ENCODE data around the gene LRIG1.

Gene LRIG1

DNA sequence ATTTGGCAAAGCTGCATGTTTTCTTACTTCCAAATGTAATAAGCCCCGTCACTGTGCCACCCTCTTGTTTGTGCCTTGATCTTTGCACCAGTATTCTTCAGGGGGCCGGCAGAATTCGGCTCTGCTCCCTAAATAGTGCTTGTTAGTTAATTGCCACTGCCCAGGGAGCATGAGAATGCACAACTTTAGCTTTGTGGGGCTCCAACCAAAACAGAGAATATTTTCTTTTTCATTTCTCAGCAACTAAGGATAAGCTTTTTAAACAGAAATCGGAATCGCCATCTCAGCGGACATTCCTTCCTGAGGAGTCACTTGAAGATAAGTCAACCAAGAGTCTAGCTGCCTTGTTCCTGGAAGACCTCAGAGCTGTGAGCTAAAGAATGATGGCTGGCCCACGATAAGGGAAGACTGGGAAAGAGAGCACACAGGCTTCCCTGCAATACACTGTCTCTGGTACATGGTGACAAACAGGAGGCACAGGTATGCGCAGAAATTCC, 106.0 kb downstream of the LRIG1 start:
- Histone ChIP-seq H3K4me1 (ENCODE audit: low read length) (peaks cover 61% of the 10 kb centered on the region), H3K9me3 (ENCODE audit: insufficient read depth, low read length) (no peaks in the 10 kb centered on the region), H4K20me1 (ENCODE audit: insufficient read depth, low read length) (no peaks in the 10 kb centered on the region), H3K9ac (ENCODE audit: low read length) (no peak overlapping the region), H2AFZ (ENCODE audit: low read depth, low read length) (no peak overlapping the region), H3K27me3 (ENCODE audit: low read depth, low read length) (no peaks in the 10 kb centered on the region), H3K36me3 (replicated peaks; ENCODE audit: low read depth, low read length) (peaks cover 70% of the 10 kb centered on the region), H3K4me2 (ENCODE audit: low read length) (peak overlapping the region; percentile 77), H3K79me2 (ENCODE audit: low read length) (0 out of 2 replicates have a peak, but pooled peaks cover 11% of the 10 kb centered on the region), H3K4me3 (ENCODE audit: low read length) (no peak overlapping the region), H3K27ac (ENCODE audit: low read length) (peak overlapping the region; percentile 78)
- TF ChIP-seq EZH2phosphoT487 (IDR thresholded peaks at IDR 0.05; ENCODE audit: low read depth): no peak
- TF ChIP-seq, protein P1, sequence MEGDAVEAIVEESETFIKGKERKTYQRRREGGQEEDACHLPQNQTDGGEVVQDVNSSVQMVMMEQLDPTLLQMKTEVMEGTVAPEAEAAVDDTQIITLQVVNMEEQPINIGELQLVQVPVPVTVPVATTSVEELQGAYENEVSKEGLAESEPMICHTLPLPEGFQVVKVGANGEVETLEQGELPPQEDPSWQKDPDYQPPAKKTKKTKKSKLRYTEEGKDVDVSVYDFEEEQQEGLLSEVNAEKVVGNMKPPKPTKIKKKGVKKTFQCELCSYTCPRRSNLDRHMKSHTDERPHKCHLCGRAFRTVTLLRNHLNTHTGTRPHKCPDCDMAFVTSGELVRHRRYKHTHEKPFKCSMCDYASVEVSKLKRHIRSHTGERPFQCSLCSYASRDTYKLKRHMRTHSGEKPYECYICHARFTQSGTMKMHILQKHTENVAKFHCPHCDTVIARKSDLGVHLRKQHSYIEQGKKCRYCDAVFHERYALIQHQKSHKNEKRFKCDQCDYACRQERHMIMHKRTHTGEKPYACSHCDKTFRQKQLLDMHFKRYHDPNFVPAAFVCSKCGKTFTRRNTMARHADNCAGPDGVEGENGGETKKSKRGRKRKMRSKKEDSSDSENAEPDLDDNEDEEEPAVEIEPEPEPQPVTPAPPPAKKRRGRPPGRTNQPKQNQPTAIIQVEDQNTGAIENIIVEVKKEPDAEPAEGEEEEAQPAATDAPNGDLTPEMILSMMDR (IDR thresholded peaks at IDR 0.05; ENCODE audit: low read depth, low read length): no peak

DNA sequence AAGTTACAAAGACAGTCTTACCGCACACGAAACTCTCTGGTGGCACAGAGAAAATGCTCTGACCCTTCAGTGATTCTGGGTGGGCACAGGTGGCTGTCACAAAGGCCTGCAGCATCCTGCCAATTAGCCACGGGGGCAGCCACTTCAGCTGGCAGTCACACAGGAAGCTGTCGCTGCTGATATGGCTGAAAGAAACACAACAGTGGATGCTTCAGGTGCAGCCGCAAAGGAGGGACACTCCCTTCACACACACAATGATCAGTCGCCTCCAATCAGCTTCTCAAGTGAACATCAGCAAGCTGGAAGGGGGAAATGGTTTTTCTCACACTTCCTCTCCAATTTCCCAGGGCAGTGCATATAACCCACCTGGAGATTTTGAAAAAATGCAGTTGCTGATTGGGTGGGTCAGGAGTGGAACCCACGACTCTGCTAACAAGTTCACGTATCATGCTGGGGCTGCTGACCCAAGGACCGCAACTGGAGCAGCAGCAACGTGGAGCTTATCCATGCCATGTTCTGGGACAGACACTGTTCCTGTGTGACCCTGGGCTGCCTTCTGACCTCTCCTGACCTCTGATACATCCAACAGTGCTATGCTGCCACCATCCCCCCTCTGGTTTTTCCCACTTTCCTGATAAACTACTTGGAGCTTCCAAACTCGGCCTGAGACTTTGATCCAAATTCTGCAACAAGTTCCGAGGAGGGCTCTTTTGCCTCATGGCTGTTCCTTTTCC, 106.6 kb downstream of the LRIG1 start:
- Histone ChIP-seq H2AFZ (ENCODE audit: low read depth, low read length) (no peak overlapping the region; the same call in 1 of the 2 replicates), H3K79me2 (ENCODE audit: low read length) (0 out of 2 replicates have a peak, but pooled peaks cover 11% of the 10 kb centered on the region), H3K9me3 (ENCODE audit: insufficient read depth, low read length) (no peaks in the 10 kb centered on the region), H3K36me3 (replicated peaks; ENCODE audit: low read depth, low read length) (peaks cover 72% of the 10 kb centered on the region), H3K4me3 (ENCODE audit: low read length) (peak overlapping the region; percentile 65), H3K4me1 (ENCODE audit: low read length) (peaks cover 68% of the 10 kb centered on the region), H4K20me1 (ENCODE audit: insufficient read depth, low read length) (no peaks in the 10 kb centered on the region), H3K9ac (ENCODE audit: low read length) (peak overlapping the region; percentile 53), H3K27ac (ENCODE audit: low read length) (peak overlapping the region; percentile 78), H3K27me3 (ENCODE audit: low read depth, low read length) (no peaks in the 10 kb centered on the region), H3K4me2 (ENCODE audit: low read length) (peak overlapping the region; percentile 77)
- TF ChIP-seq, protein P1 (IDR thresholded peaks at IDR 0.05; ENCODE audit: low read depth, low read length): no peak
- no peak for TF ChIP-seq EZH2phosphoT487 (IDR thresholded peaks at IDR 0.05; ENCODE audit: low read depth)

DNA sequence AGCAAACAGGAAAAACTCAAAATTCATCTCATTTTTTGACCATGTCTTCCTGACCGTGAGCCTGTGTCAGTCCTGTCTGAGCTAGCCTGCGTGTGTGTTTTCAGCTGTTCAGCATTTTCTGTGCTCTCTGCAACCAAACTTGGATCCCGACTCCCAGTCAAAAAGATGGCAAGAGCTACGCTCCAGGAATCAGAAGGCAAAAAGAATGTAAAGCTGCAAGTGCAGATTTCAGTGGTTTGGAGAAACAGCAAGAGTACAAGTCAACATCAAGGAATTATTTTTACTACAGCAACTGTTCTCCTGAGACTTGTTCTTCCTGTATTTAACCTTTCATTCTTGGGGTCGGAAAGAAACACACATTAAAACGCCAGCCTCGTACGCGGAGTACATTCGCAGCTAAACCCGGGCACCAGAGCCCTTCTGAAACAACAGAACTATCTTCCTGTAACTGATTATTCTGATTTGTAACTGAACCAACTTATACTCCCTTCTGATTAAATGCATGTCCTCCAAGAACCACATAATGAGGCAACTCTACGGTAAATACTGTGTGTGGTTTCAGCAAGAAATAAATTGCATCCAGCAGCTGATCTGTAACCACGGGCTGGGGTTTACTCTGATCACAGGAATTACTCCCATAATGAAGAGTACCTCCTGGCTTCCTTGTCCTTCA, 107.4 kb downstream of the LRIG1 start:
- Histone ChIP-seq H3K4me1 (ENCODE audit: low read length) (peaks cover 75% of the 10 kb centered on the region), H3K4me2 (ENCODE audit: low read length) (peak overlapping the region; percentile 77), H2AFZ (ENCODE audit: low read depth, low read length) (no peak overlapping the region; the same call in 1 of the 2 replicates), H4K20me1 (ENCODE audit: insufficient read depth, low read length) (no peaks in the 10 kb centered on the region), H3K79me2 (ENCODE audit: low read length) (peaks cover 16% of the 10 kb centered on the region), H3K9ac (ENCODE audit: low read length) (peak overlapping the region; percentile 53), H3K27me3 (ENCODE audit: low read depth, low read length) (no peaks in the 10 kb centered on the region), H3K27ac (ENCODE audit: low read length) (peak overlapping the region; percentile 78), H3K4me3 (ENCODE audit: low read length) (peak overlapping the region; percentile 65), H3K36me3 (replicated peaks; ENCODE audit: low read depth, low read length) (peaks cover 72% of the 10 kb centered on the region), H3K9me3 (ENCODE audit: insufficient read depth, low read length) (peaks cover 4% of the 10 kb centered on the region; the same call in 1 of the 2 replicates)
- TF ChIP-seq EZH2phosphoT487 (IDR thresholded peaks at IDR 0.05; ENCODE audit: low read depth): no peak
- TF ChIP-seq, protein P1 (IDR thresholded peaks at IDR 0.05; ENCODE audit: low read depth, low read length): no peak

DNA sequence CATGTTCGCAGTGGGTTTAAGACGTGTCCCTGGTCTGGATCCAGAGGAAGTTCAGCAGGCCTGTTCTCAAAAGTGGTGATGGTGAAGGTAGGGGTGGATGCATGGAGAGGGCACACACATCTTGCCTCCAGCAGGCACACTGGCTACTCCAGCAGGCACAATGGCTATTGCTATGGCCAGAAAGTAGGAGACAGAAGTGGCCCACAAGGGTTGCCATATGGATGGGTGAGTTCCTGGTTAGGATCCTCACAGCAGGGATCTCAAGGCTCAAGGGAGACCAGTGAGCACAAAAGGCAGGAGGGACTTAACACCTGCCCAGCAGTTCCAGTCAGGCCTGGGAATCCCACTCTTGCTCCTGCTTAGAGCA, 107.9 kb downstream of the LRIG1 start:
- H3K4me2 ChIP-seq (ENCODE audit: low read length): peak overlapping the region; percentile 77
- H3K4me1 ChIP-seq (ENCODE audit: low read length): peaks cover 80% of the 10 kb centered on the region
- H3K9ac ChIP-seq (ENCODE audit: low read length): peak overlapping the region; percentile 53
- no peak overlapping the region for H2AFZ ChIP-seq (ENCODE audit: low read depth, low read length)
- H4K20me1 ChIP-seq (ENCODE audit: insufficient read depth, low read length): no peaks in the 10 kb centered on the region
- H3K9me3 ChIP-seq (ENCODE audit: insufficient read depth, low read length): peaks cover 8% of the 10 kb centered on the region; the same call in 1 of the 2 replicates
- peaks cover 20% of the 10 kb centered on the region for H3K79me2 ChIP-seq (ENCODE audit: low read length)
- H3K36me3 ChIP-seq (replicated peaks; ENCODE audit: low read depth, low read length): peaks cover 72% of the 10 kb centered on the region
- TF ChIP-seq EZH2phosphoT487 (IDR thresholded peaks at IDR 0.05; ENCODE audit: low read depth): no peak
- TF ChIP-seq, protein P1 (IDR thresholded peaks at IDR 0.05; ENCODE audit: low read depth, low read length): no peak
- no peaks in the 10 kb centered on the region for H3K27me3 ChIP-seq (ENCODE audit: low read depth, low read length)
- peak overlapping the region; percentile 78 for H3K27ac ChIP-seq (ENCODE audit: low read length)
- peak overlapping the region; percentile 65 for H3K4me3 ChIP-seq (ENCODE audit: low read length)

Data from OCI-LY3 (cell line).